ENCODE measurements around the gene LMBRD1. TPM values are rescaled to one million over a fixed set of nuclear protein-coding genes. Genes with fewer than 3 reads are reported as not detected.

LMBRD1 gene
- total RNA-seq, 1 experiment from 2014 or later, result 17.0 TPM

- H3K4me1 ChIP-seq (ENCODE audit: insufficient read depth, low read length), result no peaks in the 10 kb centered on the region
- Mint-ChIP-seq H3K27me3 (ENCODE audit: low read depth) (no peaks in the 10 kb centered on the region), H3K4me3 (no peak overlapping the region), H3K27ac (no peak overlapping the region), H3K36me3 (ENCODE audit: insufficient read depth in 1 of 3, low read depth in 3 of 3) (peaks cover 13 to 18% (median 14%) of the 10 kb centered on the region in 3 experiments), H3K4me1 (no peaks in the 10 kb centered on the region), H3K9me3 (peaks cover 13% of the 10 kb centered on the region in 2 experiments)
- H3K9ac ChIP-seq (ENCODE audit: extremely low read depth, insufficient read length, low read length), result no peak overlapping the region
- no peak overlapping the region for H3K14ac ChIP-seq (ENCODE audit: insufficient read depth, low read length)
- no peak overlapping the region for H2AK5ac ChIP-seq (ENCODE audit: insufficient read length, low read length)
- no peak for DNase-seq
- no peak overlapping the region for H3K27ac ChIP-seq (ENCODE audit: insufficient read length, low read depth, low read length)
- H3T11ph ChIP-seq (ENCODE audit: low read length), result no peak overlapping the region
- H2BK120ac ChIP-seq (ENCODE audit: low read depth, low read length, poor library complexity, severe bottlenecking), result no peak overlapping the region
- no peaks in the 10 kb centered on the region for H3K9me3 ChIP-seq (ENCODE audit: control insufficient read depth, low read depth, low read length)
- no peaks in the 10 kb centered on the region for H4K20me1 ChIP-seq (ENCODE audit: control insufficient read depth, insufficient read depth, insufficient read length)
- no peaks in the 10 kb centered on the region for H3K27me3 ChIP-seq (ENCODE audit: insufficient read depth, low read length)
- no peak overlapping the region for H4K91ac ChIP-seq (ENCODE audit: insufficient read length, low read depth, low read length)
- no peak overlapping the region for H2BK5ac ChIP-seq (ENCODE audit: insufficient read length, low read length)
- no peak overlapping the region for H3K56ac ChIP-seq (ENCODE audit: insufficient read length, low read depth, low read length)
- no peaks in the 10 kb centered on the region for H3K23me2 ChIP-seq (ENCODE audit: insufficient read length, low read depth, low read length, poor library complexity, severe bottlenecking)
- no peak overlapping the region for H2BK15ac ChIP-seq (ENCODE audit: low read depth, low read length)
- peak; percentile 63 for TF ChIP-seq CTCF (conservative IDR thresholded peaks at IDR 0.05)
- H3K23ac ChIP-seq (ENCODE audit: insufficient read length, low read depth, low read length), result no peak overlapping the region
- H2BK12ac ChIP-seq (ENCODE audit: insufficient read length, low read depth, low read length), result no peak overlapping the region
- no CpG with 5 or more reads among the region's 3 CpGs for WGBS (ENCODE audit: extremely low coverage, insufficient read length, low lambda C conversion rate)
- H3K79me2 ChIP-seq (ENCODE audit: insufficient read depth, low read length), result no peaks in the 10 kb centered on the region
- no peak overlapping the region for H4K5ac ChIP-seq (ENCODE audit: insufficient read length, low read depth, low read length)
- no peaks in the 10 kb centered on the region for H3K79me1 ChIP-seq (ENCODE audit: insufficient read depth, low read depth, low read length, poor library complexity, severe bottlenecking)
- no peak overlapping the region for H3K18ac ChIP-seq (ENCODE audit: insufficient read length, low read depth, low read length)
- no peak overlapping the region for H4K8ac ChIP-seq (replicated peaks; ENCODE audit: insufficient read length, low read depth, low read length)
- no peak overlapping the region for H3K4ac ChIP-seq (ENCODE audit: low read depth, low read length)
- no peak overlapping the region for H3K4me2 ChIP-seq (ENCODE audit: insufficient read depth, insufficient read length, low read length)
- H2BK20ac ChIP-seq (ENCODE audit: low read depth, low read length, poor library complexity, severe bottlenecking), result no peak overlapping the region
- H2AFZ ChIP-seq (ENCODE audit: low read length), result no peak overlapping the region
These were observed 66.8 kb downstream of the LMBRD1 start for GRCh38 chr6:69729870-69730449.

Data from H9 (cell line).